ENCODE results near the gene THRA. TPM values are rescaled to one million over a fixed set of nuclear protein-coding genes. Genes with fewer than 3 reads are reported as not detected.
A peak's percentile ranks its signal among the peaks of the same experiment; 100 is the strongest.

Gene THRA, protein sequence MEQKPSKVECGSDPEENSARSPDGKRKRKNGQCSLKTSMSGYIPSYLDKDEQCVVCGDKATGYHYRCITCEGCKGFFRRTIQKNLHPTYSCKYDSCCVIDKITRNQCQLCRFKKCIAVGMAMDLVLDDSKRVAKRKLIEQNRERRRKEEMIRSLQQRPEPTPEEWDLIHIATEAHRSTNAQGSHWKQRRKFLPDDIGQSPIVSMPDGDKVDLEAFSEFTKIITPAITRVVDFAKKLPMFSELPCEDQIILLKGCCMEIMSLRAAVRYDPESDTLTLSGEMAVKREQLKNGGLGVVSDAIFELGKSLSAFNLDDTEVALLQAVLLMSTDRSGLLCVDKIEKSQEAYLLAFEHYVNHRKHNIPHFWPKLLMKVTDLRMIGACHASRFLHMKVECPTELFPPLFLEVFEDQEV
- total RNA-seq: 10 to 100 TPM; 34.0 to 52.9 (median 44.8) TPM

DNA sequence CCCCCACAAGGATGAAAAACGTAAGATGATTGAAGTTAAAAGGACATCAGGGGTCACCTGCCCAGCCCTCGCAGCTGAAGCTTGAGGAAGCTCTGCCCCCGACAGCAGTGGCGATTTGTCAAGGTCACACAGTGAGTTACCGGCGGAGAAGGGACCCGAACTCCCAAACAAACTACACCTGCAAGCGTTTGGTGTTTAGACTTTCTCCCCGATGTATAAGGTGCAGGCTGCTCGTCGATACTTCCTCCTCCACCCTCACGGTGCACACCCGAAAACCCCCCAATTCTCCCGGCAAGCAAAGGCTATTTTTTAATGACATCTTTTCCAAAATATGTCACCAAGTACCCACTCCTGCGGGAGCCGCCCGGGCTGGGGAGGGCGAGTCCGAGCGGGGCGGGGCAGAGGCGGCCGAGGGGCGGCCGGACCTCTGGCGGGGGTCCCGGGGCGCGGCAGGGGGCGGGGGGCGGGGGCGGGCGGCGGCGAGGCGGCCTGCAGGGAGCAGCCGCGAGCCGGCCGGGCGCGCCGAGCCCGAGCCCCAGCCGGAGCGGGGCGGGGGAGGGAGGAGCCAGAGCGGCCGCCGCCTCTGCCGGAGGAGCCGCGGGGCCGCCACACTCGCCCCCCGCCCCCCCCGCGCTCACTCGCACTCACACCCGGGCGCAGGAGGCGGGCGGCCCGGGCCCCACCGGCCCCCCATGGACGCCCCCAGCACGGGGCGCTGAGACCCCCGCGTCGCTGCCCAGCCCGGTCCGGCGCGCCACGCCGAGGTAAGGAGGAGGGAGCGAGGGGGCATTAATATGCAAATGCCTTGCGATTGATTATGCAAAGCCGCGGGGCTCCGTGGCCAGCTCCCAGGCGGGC lies at the start of gene THRA:
Gene THRA (plus strand): TSS at position 637 of the 858 bp plus-strand sequence. CDS start 11,524 bp downstream, outside the sequence.
- no peaks in the 10 kb centered on the region for H3K27me3 ChIP-seq
- peak within 1 kb of the TSS; percentile 95 to 98 (median 98) for H3K27ac ChIP-seq
- no peaks in the 10 kb centered on the region for H3K36me3 ChIP-seq
- intact Hi-C loops (cut with DNase I): loop anchor here (5.0 to 10.0 kb wide), 2 partner anchors 35 to 102 kb away; no protein-coding TSS in a partner anchor
- no peaks in the 10 kb centered on the region for H3K9me3 ChIP-seq
- peak; percentile 76 to 80 for DNase-seq
- peak within 1 kb of the TSS; percentile 94 to 99 (median 97) for H3K4me3 ChIP-seq (replicated peaks in 1 of 3)
- 9 to 17% methylated on average over 13 to 16 of the region's 83 CpGs for WGBS, 2 donors
- peaks cover 27 to 38% of the 10 kb centered on the region in 2 donors for H3K4me1 ChIP-seq
- TF ChIP-seq POLR2A (IDR thresholded peaks at IDR 0.05): peak in 1 of 2 donors; percentile 58
- TF ChIP-seq, protein P1, sequence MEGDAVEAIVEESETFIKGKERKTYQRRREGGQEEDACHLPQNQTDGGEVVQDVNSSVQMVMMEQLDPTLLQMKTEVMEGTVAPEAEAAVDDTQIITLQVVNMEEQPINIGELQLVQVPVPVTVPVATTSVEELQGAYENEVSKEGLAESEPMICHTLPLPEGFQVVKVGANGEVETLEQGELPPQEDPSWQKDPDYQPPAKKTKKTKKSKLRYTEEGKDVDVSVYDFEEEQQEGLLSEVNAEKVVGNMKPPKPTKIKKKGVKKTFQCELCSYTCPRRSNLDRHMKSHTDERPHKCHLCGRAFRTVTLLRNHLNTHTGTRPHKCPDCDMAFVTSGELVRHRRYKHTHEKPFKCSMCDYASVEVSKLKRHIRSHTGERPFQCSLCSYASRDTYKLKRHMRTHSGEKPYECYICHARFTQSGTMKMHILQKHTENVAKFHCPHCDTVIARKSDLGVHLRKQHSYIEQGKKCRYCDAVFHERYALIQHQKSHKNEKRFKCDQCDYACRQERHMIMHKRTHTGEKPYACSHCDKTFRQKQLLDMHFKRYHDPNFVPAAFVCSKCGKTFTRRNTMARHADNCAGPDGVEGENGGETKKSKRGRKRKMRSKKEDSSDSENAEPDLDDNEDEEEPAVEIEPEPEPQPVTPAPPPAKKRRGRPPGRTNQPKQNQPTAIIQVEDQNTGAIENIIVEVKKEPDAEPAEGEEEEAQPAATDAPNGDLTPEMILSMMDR (IDR thresholded peaks at IDR 0.05): peak in 2 of 6 experiments; percentile 3 to 33

DNA sequence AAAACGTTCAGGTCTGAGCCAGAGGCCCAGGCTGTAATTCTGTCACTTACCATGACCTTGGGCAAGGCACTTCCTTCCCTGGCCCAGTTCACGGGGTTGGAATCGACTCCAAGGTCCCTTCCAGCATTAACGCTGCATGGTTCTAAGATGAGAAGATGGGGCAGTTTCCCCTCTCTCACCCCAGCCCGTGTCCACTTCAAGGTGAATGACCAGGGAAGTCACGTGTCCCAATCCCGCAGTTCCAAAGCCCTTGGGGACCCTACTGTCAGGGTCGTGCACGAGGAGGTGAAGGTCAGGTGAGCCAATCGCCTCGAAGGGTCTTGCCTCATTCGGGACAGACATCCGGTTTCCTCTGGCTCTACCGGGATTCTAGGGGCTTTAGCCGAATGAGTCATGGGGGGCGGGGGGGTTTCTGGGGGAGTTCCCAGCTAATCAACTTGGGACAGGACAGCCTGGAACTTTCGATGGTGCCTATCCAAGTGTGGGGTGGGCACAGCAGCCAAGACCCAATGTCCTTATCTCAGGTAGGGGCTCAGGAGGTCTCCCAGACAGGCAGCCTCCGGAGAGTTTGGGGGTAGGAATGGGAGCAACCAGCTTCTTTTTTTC lies 48.3 kb upstream of the THRA start:
- no peak for TF ChIP-seq POLR2A (IDR thresholded peaks at IDR 0.05)
- TF ChIP-seq, protein P1 (IDR thresholded peaks at IDR 0.05): no peak
- WGBS, 2 donors: 55 to 69% methylated on average over 10 to 17 of the region's 18 CpGs
- intact Hi-C loops (cut with DNase I): loop anchor here (10.0 kb wide), 1 partner anchor 70 kb away; no protein-coding TSS in a partner anchor
- DNase-seq: no peak
- Histone ChIP-seq H3K27ac (peak overlapping the region in 1 of 3 donors; percentile 36), H3K4me3 (replicated peaks in 1 of 3) (no peak overlapping the region), H3K27me3 (no peaks in the 10 kb centered on the region), H3K4me1 (peaks cover 6 to 25% of the 10 kb centered on the region in 2 donors), H3K36me3 (peaks cover 0 to 3% of the 10 kb centered on the region in 2 donors), H3K9me3 (no peaks in the 10 kb centered on the region)

DNA sequence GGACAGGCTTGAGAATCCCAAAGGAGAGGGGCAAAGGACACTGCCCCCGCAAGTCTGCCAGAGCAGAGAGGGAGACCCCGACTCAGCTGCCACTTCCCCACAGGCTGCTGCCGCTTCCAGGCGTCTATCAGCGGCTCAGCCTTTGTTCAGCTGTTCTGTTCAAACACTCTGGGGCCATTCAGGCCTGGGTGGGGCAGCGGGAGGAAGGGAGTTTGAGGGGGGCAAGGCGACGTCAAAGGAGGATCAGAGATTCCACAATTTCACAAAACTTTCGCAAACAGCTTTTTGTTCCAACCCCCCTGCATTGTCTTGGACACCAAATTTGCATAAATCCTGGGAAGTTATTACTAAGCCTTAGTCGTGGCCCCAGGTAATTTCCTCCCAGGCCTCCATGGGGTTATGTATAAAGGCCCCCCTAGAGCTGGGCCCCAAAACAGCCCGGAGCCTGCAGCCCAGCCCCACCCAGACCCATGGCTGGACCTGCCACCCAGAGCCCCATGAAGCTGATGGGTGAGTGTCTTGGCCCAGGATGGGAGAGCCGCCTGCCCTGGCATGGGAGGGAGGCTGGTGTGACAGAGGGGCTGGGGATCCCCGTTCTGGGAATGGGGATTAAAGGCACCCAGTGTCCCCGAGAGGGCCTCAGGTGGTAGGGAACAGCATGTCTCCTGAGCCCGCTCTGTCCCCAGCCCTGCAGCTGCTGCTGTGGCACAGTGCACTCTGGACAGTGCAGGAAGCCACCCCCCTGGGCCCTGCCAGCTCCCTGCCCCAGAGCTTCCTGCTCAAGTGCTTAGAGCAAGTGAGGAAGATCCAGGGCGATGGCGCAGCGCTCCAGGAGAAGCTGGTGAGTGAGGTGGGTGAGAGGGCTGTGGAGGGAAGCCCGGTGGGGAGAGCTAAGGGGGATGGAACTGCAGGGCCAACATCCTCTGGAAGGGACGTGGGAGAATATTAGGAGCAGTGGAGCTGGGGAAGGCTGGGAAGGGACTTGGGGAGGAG lies 47.5 kb upstream of the THRA start, which contains the start of gene CSF3:
Gene CSF3 (plus strand): TSS at position 436 of the 993 bp plus-strand sequence. CDS start 35 bp downstream, at position 471.
- TF ChIP-seq POLR2A (IDR thresholded peaks at IDR 0.05): no peak
- TF ChIP-seq, protein P1 (IDR thresholded peaks at IDR 0.05): no peak
- Histone ChIP-seq H3K4me1 (peaks cover 6 to 25% of the 10 kb centered on the region in 2 donors), H3K27me3 (no peaks in the 10 kb centered on the region), H3K4me3 (replicated peaks in 1 of 3) (no peak within 1 kb of the TSS), H3K27ac (peak within 1 kb of the TSS in 1 of 3 donors; percentile 36), H3K9me3 (no peaks in the 10 kb centered on the region), H3K36me3 (peaks cover 0 to 6% of the 10 kb centered on the region in 2 donors)
- DNase-seq: no peak
- 71% methylated on average over 14 to 20 of the region's 20 CpGs for WGBS, 2 donors
- intact Hi-C loops (cut with DNase I): loop anchor here (5.0 to 10.0 kb wide), 2 partner anchors 70 to 152 kb away; no protein-coding TSS in a partner anchor

Measured in thyroid gland (tissue), 4 donors.